Amniotic epithelial cell (primary cell): ENCODE results near the gene UBAC2.

ENCODE experiments used
- DNase-seq: peaks from one replicate; pipeline ENCODE4 v3.0.0-alpha.2; 2010; ENCODE audit warnings: low read depth

The UBAC2 gene

DNA sequence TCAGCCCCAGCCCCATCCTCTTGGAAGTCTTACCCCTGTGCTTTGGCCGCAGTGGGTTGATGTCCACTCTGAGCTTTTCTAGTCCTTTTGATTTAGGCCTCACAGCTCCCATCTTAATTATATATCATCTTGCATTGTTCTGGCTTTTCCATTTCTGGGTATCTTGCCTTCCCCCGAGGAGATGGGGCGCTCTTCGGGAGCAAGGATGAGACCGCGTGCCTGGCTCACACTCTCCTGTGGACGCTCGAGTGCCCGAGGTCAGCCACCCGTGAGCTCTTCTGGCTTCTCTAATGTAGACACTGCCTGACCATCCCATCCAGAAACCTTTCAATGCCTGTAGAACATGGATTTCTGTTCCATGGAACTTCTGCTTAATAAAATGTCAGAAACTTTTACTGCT is 160.0 kb downstream of the UBAC2 start:
- DNase-seq: no peak

DNA sequence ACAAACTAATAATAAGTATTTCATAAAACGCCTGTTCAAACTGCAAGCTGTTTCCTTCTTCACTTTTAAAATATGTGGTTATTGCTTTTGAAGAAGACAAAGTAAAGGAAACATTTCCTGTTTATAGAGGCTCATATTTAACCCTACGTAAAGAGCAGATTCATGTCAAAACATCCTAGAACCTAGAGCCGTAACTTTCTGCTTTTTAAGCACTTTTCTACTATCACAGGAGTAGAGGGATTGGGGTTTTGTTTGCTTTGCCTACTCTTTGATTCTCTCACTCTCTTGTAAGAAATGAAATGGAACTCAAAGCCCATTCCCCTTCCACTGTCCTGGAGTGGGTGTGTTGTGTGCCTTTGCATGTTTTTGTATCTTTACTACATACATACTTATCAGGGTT is 160.5 kb downstream of the UBAC2 start:
- no peak for DNase-seq

DNA sequence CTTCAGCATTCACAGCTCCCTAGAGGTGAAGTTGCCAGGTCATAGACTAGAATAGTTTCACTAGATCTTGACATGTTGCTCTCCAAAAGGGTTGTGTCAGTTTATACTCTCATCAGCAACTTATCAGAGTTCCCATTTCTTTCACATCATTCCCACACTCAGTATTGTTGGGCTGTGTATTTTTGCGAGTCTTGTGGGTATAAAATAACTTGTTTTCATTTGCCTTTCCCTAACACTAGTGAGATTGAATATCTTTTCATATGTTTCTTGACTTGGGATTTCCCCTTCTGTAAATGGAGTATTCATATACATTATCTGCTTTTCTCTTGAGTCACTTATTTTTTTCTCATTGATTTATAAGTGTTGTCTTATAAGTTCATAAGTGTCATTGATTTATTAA is 161.7 kb downstream of the UBAC2 start:
- DNase-seq: no peak

DNA sequence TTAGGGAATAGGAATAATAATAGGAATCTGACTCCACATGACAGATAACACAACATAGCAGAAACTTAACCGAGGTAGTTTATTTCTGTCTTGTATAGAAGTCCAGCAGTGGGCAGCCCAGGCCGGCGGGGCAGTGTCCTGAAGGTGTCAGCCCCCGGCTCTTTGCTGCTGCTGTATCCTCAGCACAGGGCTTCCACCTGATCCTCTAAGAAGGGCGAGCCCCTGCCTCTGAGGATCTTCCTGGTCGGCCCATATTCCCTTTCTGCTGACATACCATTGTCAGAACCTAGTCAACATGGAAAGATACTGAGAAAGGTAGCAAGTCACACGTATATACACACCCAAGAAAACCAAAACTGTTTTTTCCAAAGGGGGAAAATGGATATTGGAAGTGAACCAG is 162.7 kb downstream of the UBAC2 start:
- no peak for DNase-seq

DNA sequence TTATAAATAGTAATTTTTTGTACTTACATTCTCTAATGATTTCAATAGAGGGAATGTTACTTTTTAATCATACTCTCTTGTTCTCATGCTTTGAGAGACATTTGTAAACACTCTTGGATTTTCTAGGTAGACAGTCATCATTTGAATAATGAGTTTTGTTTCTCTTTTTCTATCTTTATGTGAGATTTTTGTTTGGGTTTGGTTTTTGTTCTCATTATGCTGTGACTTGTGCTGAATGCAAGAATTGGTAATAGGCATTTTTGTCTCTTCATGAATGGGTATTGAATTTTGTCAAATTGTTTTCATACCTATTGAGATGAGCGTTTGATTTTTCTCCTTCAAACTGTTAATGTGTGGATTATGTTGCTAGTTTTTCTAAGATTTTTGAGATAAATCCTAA is 163.3 kb downstream of the UBAC2 start:
- DNase-seq: no peak

DNA sequence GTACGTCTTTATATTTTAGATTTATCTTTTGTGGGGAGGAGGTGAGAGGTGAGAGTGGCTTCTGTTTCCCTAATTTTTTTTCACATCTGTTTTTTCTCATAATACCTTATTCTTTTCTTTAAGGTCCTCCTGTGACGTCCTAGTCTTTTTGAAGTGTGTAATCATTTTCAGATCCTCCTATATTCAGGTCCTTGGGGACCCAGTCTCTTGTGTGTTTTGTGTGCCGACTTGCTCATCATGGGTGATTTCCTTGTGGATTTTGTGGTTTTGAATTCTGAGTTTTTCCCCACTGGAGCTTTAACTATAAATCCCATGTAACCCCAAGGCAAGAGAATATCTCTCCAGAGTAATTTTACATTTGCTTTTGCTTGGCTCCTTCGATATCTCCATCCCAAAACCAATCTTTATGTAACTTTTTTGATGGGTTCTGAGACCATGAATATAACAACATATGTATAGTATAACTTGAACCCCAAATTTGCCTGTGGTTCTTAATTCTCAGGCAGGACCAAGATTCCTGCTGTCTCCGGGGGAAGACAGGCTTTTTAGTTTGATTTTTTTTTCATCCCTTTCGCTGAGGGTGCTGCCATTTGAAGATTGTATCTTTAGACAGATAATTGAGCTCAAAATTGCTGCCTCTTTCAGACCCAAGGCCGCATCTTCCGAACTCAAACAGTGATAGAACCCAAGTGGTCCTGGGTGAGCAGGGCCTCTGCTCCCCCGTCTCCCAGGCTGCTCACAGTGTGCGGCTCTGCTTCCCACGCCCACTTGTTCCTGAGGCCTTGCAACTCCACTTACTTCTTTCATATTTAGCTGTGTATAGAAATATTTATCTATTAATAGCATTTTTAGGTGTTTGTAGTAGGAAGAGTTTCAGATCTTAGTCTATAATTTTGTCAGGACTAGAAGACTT is 165.7 kb downstream of the UBAC2 start:
- no peak for DNase-seq

DNA sequence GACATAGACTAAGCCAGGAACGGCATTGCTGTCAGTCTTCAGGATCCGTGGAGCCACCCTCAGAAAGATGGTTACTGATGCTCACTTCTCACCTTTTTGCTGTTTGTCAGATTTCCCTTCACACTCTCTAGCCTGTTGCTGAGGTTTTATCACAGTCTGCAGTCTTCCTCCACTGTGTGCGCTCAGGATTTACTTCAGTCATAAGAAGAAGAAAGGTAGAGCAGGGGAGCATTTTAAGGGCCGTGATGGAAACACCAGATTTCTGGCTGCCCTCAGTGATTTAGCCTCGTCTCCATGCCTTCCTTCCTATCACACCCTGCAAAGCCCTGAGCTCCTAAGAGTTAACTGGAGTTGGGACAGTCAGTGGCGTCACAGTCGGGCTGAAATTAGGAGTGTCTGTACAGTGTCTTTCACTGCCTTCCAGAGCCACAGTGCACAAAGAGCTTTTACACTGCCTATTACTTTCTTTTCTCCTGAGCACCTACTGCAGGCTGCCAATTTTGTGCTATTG is 166.5 kb downstream of the UBAC2 start:
- no peak for DNase-seq

DNA sequence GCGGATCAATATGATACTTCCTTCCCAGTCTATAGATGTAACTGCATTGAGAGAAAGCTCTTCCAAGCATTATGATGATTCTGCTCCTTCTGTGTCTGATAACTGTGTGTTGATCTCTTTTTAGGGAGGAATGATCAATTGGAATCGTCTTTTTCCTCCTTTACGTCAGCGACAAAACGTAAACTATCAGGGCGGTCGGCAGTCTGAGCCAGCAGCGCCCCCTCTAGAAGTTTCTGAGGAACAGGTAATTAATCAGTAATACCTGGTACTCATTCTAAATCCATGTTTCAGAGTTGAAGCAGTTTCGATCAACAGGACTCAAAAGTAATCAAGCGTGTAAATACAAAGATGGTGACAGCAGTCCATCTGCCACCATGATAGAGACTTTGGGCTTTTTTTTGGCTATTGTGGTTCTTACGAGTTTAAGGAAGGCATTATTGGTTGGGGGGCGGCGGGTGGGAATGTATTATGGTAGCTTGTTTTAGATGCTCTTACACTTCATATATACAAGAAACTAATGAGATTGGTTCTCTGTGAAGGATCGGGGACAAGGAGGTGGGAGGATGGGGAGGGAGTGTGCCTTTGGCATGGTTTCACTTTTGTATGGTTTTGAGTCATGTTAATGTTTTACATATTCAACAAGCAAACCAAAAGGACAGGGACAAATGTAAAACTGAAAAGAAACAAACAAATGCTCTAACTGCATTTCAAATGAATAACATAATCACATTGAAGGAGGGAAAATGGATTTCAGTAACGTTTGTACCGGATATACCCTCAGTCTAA is 167.2 kb downstream of the UBAC2 start:
- no peak for DNase-seq

DNA sequence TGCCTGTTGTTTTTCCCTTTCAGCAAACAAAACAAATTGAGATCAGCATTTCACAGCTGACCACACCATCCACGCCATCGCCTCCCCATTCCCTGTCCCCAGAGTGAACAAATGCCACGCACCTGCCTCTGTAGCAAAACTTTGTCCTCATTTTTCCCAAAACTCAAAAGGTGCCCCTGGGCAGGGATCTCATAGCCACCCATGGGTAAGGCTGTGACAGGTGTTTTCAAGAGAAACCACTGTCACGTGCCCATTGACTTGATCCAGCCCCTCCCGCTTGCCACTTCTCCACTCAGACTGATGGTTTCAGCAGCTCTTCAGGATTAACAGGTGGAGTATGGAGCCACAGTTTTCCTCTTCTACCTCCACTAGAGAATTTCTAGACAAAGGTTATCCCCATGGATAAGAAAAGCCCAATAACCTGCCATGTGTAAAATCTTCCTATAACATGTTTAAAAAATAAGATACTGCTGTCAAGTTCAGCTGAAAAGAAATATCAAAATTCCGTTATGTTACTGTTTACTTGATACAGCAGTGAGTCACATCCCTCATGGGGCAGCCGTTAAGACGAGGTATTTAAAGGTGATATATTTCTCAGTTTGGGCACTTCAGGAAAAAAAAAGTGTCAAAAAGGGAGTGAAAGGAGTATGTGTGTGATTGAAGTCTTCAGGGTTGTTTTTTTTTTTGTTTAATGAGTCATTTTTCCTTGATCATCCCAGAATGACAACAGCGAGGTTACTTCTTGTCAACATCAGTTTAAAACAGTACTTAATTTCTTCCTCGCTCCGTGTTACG is 170.0 kb downstream of the UBAC2 start:
- no peak for DNase-seq

DNA sequence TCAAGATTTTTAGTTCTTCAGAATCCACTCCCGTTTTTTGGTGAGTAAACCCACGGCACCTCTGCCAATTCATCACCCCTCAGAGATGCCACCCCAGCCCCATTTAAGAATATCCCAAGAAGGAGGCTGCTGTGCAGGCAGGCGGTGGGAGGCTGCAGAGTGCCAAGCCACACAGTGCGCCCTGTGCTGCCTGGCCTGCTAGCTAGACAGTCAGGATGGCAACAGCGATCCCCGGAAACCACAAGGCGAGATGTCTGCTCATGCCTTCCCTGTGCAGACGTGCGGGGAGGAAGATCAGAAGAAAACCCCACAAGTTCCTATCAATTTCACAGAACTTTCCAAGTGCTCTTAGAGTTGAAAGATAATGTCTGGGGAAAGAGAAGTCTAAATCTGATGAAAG is 171.3 kb downstream of the UBAC2 start:
- no peak for DNase-seq

DNA sequence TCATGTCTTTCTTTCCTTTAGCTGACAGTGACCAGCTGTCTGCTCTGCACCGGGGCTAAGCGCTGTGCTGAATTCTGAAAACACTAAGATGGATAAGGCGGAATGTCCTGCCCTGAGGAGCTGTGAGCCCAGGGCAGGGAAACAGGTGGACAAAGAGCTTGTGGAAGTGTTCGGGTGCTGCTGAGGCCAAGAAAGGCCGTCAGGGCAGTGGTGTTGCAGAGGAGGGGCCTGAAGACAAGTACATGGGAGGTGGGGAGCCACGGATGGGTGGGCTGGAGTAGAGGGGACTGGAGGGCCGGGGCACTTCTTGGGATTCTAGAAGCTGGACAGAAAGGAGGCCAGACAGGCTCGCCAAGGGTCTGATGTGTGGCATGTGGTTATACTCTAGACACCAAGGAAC is 172.8 kb downstream of the UBAC2 start:
- no peak for DNase-seq

DNA sequence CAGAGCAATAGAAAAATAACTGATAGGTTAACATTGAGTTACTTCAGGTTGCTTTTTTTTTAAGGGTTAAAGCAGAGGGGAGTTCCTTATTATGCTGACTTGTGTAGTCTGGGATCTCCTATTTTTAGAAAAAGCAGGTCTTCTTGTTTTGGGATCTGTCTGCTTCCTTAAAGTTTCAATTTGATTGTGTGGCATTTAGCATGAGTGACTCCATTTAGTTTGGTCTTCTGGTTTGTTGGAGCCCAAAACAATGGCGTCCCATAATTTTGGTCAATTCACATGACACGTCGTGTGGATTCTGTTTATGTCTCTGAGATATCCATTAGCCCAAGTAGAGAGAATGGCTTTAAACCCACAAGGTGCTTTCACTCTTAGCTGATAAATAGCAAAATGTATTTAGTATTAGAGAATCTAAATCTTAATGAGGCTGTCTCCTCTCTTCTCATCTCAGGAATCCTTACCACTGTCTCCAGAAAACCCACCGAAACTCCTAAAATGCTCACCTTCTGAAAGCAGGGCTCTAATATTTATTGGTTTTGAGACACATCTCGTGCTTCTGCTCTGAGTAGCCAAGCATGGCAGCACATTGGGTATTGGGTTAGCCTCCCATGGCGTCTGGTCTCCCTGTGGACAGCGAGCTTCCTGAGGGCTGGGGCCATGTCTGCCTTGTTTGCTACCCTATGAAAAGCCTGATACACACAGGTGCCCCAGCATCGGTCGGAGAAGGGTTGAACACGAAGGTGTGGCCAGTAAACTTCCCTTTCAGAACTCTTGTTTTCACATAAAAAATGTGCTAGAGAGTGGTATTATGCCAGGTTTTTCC is 173.7 kb downstream of the UBAC2 start:
- DNase-seq: no peak

DNA sequence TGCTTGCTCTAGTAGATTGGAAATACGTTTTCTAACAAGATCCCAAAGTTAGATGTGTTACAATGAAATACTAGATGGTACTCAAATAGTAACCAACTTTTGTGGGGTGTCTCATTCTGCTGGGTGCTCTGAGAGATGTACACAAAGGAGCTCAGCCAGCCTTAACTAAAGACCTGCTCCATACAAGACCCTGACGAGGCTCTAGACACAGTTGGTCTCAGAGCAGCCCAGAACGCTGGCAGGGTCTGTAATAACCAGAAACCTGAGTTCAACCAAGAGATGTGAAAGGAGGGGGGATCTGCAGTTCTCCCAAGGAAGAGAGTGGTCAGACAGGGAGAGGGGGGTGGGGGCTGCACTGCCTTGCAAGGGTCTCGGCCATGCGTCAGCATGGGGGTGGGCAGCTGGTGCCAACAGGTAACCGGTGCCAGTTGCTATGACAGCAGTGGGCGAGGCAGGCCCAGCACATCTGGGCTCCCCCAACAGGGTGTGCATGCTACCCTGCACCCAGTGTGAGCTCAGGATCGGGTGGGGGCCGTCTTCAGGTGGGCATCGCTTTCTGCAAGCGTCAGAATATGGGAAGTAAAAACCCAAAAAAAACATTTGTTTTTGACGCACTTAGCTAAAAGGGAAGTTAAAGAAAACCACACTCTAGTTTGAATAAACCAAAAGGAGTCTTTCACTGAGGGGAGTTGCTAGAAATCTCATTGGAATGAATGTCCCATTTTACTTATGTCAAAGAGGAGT is 174.5 kb downstream of the UBAC2 start:
- DNase-seq: no peak

DNA sequence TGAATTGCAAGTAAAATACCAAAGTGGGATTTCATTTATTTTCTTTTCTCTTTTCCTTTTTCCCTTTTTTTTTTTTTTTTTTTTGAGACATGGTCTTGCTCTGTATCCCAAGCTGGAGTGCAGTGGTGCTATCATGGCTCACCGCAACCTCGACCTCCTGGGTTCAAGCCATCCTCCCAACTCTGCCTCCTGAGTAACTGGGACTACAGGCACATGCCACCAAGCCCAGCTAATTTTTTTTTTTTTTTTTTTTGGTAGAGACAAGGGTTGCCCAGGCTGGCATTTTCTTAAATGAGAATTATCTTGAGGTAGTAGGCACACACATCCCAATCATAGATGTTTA is 175.1 kb downstream of the UBAC2 start:
- DNase-seq: no peak

DNA sequence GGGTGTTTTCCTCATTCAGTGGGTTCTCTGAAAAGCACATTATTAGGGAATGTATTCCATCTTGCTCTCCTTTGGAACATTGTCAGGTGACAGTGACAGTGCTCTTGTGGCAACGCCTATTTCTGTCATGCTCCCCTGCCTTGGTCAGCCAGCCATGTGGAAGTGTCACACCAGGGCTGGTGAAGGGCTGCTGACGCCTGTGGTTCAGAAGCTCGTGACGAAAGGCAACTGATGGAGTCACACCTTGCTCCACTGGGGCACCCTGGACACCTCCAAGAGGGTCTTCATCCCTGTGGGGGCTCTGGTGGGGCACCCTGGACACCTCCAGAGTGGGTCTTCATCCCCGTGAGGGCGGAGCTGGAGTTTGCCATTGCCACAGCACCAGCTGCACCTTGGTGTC is 175.5 kb downstream of the UBAC2 start:
- no peak for DNase-seq

DNA sequence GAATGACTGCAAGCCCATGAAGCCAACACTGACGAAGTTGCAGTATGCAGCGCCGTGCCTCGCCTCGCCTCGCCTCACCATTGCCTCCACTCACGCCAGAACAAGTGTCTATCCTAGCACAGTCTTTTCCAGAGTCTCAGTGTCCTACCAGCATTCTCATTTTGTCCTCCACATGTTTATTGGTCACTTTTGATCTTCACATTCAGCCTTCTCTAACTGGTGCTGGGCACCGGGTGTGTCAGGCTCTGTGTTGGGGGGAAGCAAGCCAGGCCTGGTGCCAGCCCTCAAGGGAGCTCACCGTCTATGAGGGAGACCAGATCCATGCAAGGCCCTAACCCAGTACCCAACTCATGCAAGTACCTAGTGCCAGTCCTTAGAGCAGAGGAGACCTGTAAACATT is 176.3 kb downstream of the UBAC2 start:
- DNase-seq: no peak

DNA sequence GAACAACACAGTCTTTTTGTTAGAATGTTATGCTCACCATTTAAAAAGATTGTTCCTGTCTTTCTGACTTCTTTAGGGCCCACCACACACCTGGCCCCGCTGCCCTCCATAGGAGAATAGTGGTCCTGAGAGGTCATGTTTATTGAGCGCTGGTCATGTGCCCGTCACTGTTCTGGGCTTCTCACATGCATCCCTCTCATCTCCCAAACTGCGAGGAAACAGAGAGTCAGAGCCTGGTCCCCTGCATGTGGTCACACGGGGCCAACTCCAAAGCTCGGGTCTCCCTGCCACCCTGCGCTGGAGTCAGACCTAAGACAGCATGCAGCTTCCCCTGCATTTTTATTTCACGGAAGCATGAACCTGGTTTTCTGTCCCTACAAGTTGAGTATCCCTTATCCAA is 177.0 kb downstream of the UBAC2 start:
- DNase-seq: no peak

DNA sequence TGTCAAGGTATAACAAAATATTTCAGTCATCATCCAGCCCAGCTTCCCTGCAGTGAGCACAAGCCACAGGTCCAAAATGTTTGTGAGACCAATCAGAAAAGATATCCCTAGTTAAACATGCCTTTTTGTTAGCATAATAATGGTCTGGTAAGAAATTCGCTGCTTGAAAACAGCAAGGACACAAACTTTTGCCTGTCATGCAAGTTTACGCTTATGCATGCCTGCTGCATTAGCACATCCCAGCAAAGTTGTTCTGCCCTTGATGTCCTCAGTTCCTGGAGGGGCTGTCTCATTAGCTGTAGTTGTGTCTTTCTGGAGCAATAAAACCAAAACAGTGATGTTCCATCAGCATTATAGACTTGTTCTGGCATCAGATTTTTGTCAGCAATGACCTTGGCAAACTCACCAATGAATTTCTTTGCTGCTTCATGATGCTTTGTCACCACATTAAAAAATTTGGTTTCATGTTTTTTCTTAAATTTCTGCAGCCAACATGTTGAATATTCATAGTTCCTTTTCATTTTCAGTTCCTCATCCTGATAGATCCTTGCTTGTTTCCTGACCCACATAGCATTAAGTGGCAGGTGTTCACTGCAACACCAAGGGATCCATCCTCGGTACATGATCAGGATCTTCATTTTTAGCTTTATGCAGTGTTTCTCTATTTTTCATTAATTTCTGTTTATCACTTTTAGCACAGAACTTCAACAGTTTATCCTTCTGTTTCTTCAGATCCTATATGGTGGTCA is 178.5 kb downstream of the UBAC2 start:
- no peak for DNase-seq

DNA sequence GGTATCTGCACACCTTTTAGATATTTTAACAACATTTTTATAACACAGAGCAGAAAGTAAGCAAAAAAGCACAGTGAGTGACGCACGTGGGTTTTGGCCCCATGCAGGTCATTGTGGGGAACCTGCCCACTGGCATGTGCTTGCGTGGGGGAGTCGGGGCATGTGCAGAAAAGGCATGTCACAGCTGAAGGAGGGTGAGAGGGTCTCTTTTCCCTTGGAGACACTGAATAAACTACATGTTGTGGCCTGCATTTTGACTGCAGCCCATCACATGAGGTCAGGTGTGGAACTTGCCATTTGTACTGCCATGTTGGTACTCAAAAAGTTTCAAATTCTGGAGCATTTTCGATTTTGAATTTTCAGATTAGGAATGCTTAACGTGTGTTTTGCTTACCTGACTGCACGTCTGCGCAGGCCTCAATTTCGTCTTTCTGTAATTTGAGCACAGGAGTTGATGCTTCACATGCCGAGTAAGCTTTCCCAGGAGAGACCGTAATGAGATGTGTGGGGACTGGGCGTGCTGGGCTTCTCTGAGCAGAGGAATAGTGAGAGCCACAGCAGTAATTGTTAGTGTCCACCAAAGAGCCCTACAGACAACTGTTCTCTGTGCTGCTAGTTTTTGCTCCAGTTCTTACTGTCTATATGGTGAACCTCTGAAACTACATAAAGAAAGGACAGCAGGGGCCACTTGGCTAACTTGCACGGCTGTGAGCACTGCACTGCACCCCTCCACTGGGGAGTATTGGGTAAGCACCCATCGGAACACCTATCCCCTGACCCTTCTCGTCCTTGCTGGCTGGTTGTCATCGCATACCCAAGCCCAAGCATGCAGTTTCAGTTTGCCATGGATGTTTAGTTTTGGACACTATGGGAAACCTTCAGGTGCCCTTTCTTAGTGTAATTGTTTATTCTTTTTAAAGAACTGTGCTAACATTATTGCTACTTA is 179.5 kb downstream of the UBAC2 start:
- no peak for DNase-seq
